GM04504 (cell line): ENCODE data around the gene SYT2.
"Not testable (repeated sequence)": the region's sequence is repeated elsewhere in the genome, so short reads cannot be mapped to it uniquely, and the experiment has no call there.

ENCODE experiments used
- DNase-seq: peaks from one replicate; pipeline ENCODE4 v3.0.0-alpha.2; 2012; ENCODE audit warnings: low read depth

SYT2 gene

DNA sequence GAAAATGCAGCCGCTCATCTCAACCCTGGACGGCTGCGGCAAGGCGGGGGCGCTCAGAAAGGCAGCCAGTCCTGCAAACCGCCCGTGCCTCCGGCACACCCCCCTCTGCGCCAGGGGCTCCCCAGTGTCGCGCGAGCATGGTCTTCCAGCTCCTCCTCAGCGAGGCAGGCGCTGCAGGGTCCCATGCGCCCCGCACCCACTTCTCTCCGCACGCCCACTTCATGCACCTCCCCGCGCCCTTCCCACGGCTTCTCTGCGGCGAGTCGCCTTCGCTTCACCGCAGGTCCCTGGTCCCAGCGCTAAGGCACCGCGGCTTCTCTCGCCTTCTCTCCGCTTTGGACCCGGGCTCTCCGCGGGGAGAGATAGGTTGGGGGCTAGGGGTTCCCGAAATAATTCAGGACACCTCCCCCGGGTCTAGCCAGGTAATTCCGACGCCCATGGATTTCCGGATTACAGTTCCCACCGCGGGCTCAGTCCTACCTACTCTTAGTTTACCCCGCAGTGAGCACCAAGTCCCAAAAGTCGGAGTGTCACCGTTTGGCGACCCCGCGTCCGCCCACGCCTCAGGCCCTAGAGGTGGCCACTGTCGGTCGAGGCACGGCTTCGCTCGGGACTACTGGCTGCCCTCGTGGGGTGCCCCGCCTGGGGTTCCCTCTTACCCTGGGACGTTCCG lies 67.5 kb downstream of the SYT2 start:
- DNase-seq, result no peak

DNA sequence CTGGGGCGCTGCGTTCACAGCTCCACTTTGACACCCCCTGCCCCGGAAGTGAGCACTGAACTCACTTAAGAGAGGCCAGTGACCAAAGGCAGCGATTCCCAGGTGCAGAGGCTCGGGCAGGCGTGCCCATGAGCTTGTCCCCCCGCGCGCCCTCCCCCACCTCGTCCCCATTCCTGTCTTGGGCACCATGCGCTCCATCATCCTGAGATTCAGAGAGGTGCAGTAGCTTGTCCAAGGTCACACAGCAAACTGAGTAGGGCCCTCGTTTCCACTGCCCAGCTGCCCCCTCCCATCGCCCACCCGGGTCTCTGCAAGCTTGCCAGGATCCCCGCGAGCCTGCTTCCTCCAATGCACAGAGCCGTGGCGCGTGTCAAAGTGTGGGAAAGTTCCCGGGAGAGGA lies 68.0 kb downstream of the SYT2 start:
- DNase-seq, result no peak

DNA sequence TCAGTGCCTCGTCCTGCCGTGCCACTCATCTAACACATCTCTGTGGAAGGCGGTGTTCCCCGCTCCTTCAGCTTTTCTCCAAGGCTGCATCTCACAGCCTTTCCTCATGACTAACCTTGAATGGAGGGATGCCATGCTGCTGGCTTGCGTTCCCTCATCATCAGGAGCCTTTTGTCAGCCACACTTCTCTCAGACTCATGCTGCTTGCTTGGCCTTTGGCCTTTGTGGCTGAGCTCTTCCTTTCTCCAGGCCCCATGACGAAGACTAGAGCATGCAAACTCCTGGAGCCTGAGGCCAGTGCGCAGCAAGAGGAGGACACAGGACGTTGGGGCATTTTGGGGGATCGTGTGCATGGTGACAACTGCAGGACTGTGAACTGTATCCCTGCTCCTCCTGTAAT lies 70.8 kb downstream of the SYT2 start:
- DNase-seq, result no peak

DNA sequence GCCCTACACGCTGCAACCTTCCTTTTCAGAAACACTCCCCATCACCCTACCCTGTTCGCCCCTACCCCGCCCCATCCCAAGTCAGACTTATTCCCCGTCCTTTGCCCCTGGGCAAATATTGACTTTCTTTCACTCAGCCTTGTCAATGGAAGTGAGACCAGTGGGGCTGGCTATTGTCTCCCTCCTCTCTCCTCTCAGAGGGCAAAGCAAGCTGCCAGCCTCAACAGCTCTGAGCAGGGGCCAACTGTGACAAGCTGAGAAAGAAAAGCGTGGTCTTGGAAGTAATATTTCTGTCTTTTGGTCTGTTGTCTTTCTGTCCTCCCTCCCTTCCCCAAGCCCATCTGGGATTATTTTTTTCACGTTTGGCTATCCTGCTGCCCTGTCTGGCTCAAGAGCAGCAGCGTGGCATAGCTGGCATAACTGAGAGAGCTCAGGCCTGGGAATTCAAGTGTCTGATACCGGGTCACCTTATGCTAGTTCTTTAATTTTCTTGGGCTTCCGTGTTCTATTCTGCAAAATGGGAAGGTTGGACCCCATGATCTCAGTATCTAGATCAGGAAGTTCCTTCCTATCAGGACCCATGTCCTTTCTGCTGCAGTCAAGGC lies 71.5 kb downstream of the SYT2 start:
- DNase-seq, result not testable (repeated sequence)

DNA sequence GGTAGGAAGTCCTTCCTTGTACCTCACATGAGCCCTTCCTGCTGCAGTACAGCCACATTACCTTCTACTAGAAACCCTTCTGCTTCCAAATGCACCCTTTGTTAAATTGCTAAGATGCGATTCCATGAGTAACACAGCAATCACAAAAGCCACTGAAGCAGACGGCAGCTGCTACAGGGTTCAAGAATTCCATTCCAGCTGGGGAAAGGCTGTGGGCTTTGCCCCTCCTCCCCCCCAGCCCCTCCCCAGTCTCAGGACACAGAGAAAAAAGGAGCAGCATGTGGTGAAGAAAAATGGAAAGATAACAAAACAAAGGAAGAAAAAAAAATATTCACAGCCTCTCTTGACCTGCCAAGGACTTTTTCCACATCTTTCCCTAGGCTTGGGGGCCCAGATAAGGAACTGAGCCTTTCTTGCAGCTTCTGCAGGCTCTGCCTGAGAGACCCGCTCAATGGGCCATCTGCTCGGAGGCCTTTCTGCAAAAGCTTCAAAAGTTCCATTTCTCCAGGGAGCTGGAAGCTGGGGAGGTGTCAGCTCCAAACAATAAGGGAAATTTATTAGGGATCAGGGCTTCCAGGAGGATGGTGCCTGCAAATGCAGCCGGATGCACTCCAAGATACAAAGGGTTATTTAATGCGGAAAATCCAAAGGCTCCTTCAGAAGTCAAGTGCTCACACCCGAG lies 72.1 kb downstream of the SYT2 start:
- DNase-seq, result no peak

DNA sequence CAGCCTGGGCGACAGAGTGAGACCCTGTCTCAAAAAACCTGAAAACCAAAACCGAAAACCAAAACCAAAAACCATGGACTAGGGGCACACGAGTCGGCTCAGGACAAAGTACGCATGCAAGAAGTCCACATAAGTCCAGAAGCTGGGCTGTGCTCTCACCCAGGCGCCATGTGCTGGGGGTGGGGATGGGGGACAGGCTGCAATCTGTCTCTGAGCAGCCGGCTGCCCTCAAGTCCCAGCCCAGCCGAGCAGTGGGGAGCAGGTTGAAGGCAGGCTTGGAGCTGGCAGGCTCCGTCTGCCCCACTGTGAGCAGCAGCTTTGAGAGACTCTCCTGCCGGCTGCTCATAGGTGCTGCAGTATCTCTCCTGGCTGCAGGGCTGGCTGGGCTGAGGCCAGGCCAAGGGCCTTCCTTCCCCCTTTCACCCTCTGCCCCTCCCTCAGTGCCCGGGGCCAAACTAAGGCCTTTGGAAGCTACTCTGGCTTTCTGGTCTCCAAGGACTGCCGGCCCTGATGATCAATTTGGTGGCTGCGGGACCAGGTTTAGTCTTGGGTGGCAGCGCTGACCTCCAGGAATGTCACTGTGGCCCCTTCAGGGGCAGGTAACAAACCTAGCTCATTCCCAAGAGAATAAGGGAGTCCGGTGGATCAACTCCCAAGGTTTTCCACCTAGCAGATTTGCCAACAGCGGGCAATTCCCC lies 72.8 kb downstream of the SYT2 start:
- not testable (repeated sequence) for DNase-seq

DNA sequence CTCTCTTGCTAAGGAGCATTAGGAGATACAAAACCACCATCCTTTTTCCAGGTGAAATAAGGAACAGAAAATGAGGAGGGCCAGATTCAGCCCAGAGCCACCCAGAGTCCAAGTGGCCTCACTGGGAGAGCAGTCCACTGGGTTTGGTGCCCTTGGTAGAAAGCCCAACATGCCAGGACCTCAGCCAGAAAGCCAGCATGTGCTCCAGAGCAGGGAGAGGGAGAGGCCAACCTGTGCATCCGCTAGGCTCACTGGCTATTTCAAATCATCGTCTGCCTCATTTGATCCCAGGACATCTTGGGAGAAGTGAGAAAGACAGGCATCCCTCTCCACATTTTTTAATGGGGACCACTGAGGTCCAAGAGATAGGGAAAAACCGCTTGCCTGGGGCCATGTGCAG lies 74.1 kb downstream of the SYT2 start:
- not testable (repeated sequence) for DNase-seq

DNA sequence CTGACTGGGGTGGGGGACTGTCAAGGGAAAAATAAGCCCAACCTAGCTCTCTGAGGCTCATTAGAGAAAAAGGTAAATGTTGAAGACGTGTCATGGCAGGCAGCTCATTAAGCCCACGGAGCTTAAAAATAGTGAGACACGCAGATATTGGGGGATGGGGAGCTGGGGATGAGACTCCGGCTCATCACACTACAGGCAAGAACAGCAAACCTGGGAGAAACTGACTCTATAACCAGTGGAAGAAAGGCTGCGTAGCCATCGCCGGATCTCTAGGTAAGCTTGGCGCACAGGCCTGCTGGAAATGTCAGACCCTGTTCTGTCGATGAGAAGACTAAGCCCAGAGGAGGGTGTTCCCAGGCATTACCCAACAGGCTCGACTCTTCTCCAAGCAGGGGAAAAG lies 78.0 kb downstream of the SYT2 start:
- no peak for DNase-seq

DNA sequence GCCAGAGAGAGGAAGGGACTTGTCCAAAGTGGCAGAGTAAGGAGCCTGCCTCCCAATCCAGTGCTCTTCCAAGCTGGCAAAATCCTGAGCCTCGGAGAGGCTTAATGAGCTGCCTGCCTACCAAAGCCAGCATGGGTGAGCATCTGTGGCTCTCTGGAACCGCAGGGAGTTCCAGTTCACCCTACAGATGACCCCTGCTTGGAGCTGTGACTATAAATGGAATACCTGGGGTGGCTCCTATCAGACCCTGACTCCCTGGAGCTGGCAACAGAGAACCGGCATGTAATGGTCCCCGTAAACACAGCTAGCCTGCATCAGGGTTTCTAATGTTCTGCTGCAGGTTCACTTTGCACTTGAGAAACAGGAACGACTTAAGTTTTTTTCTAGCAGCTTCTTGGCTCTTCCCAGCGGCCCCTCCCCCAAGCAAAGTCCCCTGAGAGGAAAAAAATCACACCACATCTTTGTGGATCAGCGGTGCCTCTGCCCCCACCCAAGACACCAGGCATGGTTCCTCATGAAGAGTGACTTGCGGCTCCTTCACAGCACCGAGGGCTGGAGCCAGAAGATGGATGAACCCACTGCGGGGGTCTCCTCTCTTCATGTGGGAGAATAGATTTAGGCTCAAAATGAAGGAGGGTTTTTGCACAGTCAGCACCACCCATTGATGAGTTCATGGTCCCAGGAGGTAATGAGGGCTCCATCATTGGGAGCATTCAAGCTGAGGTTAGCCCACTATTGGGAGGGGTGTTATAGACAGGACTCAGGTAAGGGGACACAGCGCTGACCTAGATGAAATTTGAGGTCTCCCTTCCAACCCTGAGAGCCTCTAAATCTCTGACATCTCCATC lies 79.0 kb downstream of the SYT2 start:
- DNase-seq, result no peak

DNA sequence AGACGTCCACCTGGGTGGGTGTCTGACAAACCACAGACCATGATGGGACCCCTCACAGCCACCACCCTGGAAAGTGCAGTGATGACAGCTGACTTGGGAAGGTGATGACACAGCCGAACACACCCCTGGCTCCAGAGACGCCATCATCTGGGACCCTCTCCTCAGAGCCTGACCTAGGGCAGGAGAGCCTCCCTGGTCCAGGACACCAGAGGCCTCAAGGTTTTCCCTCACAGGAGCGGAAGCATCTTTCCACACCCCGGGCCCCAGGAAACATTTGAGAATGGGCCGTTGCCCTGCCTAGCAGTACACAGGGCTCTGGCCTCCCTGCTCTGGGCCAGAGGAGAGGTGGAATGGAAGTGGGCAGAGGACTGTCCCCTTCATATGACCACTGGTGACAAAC lies 79.7 kb downstream of the SYT2 start:
- DNase-seq, result no peak

DNA sequence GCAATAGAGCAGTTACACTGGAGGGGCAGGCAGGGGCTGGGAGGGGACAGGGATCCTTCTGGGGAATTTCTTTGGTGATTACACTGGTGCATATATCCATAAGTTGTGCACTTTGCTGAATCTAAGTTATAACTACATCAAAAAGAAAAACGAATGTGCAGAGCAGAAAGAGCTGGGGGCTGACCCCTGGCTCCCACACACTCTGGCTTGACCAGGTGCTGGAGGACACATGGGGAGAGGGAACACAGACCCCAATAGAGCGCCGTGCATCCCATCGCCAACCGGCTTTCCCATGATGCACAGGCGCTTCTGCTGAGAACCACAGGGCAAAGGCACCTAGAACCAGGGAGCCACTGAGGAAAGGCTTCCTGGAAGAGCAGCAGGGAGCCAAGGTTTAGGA lies 80.2 kb downstream of the SYT2 start:
- not testable (repeated sequence) for DNase-seq

DNA sequence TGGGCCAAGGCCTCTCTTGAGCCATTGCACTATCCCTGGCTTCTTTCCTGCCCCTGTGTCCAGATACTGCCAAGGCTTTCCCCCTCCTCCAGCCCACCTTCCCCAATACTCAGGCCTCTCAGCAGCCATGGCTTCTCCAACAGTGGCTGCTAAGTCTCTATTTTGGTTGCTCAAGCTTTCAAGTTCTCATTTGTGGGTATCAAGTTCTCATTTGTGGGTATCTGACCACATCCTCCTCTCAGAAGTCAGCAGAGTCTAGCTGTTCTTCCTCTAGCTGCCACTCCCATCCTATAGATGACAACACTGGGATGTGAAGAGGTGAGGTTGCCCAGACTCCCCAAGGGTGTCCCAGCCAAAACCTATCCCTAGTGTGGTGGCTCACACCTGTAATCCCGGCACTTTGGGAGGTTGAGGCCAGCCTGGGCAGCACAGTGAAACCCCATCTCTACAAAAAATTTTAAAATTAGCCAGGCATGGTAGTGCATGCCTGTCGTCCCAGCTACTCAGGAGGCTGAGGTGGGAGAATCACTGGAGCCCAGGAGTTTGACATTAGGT lies 80.9 kb downstream of the SYT2 start:
- DNase-seq, result not testable (repeated sequence)

DNA sequence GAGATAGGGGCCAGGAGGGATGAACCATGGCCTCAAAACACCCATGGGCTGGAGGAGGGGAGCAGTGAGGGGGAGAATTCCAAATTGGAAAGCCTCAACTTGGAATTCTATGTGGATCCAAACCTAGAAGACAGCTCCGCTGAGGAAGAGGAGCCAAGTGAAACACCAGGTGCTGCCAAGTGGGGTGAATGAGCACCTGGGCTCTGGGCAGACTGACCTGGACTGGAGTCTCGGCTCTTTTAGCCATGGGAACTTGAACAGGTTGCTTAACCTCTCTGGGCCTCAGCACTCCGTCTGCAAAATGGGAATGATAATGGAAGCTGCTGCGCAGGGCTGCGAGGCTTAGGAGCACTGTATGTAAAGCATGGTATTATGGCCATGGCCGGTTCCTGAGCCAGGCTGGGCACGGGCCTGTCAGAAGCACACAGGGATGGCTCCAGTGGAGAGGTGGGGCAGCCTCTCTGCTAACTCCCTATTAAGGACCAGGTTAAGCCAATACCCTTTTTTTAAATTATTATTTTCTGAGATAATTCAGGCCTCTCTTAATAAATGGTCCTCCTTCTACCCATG lies 81.5 kb downstream of the SYT2 start:
- no peak for DNase-seq

DNA sequence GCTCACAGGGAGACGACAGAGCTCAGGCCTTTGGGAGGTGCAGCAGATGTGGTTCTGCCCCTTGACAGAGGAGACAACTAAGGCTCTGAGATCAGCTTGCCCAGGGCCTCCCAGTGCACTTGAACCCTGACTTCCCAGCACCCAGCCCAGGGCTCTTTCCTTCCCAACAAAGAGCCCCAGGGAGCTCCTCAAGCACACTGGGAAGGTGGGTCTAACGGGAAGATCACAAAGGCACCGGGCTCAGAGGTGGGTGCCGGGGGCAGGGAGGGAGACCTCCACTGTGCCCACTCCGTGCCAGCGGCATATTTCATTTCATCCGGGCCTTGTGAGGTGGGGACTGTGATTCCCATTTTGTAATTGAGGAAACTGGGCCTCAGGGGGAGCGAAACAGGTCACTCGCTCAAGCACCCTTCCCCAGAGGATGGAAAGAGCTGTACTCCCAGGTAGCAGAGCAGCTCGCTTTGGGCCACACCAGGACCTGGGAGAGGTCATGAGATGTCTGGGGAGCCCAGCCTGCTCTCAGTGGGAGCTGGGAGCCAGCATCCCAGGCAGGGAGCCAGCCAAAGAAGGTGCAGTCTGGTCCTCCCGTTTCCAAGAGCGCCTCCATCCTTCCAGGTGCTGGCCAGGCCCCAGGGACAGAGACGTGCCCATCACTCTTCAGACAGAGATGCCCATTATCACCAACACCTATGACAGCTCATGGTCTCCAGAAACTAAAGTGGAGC lies 82.3 kb downstream of the SYT2 start:
- DNase-seq, result no peak

DNA sequence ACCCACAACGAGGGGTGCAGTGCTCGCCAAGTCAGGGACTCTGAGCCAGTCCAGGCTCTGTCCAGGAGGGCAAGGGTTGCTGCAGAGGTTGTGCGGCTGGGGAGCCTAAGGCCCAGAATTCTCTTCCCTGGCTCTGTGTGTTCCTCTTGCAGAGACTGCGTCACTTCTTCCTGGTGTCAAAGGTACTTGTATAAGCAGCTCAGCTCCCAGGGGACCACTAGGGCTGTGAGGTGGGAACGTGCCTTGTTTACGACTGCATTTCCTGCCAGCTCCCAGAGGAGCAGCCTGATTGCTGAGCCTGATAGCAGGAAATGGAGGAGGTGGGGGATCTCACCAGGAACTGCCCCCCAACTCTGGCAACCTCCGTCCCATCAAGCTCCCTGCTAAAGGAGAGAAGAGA lies 83.2 kb downstream of the SYT2 start:
- DNase-seq, result not testable (repeated sequence)

DNA sequence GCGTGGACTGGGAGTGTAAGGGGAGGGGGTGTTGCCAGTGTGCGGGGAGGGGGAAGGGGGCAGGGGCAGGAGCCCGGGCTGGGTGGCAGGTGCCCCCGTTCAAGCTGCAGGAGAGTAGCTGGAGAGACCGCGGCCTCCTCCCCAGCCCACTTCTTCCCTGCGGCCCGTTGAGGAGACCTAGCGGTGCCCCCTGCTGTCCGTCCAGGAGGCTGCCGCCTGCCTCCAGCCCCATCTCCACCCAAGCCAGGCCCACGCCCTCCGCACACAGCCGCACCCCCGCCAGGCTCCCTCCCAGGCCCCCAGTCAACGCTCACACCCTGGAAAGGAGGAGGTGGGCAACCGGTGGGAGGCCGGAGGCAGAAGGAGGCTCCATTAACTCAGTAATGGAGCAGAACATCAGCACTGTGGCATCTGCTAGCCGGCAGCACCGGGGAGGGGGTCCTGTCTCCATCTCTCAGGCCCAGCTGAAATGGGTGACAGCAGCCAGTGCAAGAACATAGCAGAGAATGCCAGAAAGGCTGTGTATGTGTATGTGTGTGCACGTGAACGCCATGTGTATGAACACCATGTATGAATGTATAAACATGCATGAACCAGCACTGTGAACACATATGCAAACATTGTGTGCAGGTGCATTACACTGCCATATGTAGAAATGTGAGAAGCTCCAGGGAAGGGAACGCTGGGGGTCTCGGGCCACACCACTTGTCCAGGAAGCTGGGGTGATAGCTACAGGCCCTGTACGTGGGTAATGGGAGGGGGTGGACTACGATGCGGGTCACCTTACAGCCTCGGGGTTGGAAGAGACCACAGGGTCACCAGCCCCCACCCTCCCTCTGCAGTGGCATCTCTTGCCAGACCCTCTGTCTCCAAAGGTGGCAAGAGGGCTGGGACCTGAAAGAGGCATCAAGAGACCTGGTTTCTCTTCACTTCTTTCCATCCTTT lies 84.6 kb downstream of the SYT2 start:
- DNase-seq, result peak; percentile 20

DNA sequence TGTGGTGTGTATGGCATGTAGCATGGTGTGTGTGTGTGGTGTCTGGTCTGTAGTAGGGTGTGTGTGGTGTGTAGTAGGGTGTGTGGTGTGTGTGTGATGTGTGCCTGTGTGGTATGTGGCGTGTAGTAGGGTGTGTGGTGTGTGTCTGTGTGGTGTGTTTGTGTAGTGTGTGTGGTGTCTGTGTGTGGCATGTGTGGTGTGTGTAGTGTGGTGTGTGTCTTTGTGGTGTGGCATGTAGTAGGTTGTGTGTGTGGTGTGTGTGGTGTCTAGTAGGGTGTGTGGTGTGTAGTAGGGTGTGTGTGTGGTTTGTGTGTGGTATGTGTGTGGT lies 85.5 kb downstream of the SYT2 start:
- no peak for DNase-seq

DNA sequence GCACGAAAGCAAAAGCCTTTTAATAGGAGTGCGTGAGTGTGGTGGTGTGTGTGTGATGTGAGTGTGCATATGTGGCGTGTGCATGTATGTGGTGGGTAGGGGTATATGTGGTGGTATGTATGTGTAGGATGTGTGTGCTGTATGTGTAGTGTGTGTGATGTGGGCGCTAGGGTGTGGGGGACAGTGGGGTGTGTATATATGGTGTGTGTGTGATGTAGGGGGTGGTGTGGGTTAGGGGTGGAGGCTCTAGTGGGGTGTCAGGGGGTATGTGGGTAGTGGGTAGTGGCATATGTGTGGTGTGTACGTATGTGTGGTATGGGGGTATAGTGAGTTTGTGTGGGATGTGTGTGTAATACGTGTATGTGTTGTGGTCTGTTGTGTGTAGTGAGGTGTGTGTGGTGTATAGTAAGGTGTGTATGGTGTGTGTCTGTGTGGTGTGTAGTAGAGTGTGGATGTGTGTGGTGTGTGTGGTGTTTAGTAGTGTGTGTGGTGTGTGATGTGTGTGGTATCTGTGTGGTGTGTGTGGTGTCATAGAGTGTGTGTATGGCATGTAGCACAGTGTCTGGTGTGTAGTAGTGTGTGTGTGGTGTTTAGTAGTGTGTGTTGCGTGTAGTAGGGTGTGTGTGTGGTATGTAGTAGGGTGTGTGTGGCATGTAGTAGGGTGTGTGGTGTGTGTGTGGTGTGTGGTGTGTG lies 86.0 kb downstream of the SYT2 start:
- no peak for DNase-seq

DNA sequence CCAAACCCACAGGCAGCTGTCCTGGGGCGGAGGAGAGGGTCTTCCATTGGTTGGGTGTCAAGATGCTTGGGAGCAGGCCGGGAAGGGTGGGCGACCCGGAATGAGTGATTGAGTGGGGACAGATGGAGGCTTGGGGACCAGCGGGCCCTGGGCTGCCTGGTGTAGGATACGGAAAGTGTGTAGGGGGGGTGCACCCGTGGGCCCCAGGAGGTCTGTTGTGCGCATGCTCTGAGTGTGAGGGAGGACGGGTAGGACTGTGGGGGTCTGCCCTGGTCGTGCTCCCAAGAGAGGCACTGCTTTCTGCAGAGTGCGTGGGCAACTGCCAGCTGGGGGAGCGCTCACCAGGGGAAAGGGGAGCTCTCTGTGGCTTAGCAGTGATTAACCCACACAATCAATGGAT lies 86.8 kb downstream of the SYT2 start:
- not testable (repeated sequence) for DNase-seq
